ENCODE data around the gene CHRNA4. TPM values are rescaled to one million over a fixed set of nuclear protein-coding genes. Genes with fewer than 3 reads are reported as not detected.

CHRNA4 gene
- total RNA-seq, 1 donor from 2014 or later: 0.63 TPM

DNA sequence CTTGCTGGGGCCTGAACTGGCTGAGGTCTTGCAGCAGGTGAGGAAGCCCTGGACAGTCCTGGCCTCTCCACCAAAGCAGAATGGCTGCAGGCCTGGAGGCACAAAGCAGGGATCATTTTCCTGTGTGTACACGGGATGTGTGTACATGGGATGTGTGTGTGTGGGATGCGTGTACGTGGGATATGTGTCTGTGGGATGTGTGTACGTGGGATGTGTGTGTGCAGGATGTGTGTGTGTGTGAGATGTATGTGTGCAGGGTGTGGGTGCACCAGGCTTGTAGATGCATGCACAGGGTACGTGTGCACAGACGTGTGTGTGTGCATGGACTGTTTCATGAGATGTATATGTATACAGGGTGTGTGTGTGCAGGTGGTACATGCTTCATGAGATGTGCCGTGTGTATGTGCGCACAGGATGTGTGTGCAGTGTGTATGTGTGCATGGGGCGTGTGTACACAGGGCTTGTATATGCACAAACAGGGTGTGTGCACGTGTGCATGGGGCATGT lies 7.9 kb upstream of the CHRNA4 start:
- Mint-ChIP-seq H3K27ac (no peak overlapping the region), H3K9me3 (no peaks in the 10 kb centered on the region), H3K27me3 (ENCODE audit: low read depth) (peaks cover 39% of the 10 kb centered on the region), H3K4me1 (no peaks in the 10 kb centered on the region), H3K4me3 (no peak overlapping the region), H3K36me3 (no peaks in the 10 kb centered on the region)
- no peak for DNase-seq (ENCODE audit: low spot score in 2 of 2, unreplicated experiment in 2 of 2)
- TF ChIP-seq, protein P1, sequence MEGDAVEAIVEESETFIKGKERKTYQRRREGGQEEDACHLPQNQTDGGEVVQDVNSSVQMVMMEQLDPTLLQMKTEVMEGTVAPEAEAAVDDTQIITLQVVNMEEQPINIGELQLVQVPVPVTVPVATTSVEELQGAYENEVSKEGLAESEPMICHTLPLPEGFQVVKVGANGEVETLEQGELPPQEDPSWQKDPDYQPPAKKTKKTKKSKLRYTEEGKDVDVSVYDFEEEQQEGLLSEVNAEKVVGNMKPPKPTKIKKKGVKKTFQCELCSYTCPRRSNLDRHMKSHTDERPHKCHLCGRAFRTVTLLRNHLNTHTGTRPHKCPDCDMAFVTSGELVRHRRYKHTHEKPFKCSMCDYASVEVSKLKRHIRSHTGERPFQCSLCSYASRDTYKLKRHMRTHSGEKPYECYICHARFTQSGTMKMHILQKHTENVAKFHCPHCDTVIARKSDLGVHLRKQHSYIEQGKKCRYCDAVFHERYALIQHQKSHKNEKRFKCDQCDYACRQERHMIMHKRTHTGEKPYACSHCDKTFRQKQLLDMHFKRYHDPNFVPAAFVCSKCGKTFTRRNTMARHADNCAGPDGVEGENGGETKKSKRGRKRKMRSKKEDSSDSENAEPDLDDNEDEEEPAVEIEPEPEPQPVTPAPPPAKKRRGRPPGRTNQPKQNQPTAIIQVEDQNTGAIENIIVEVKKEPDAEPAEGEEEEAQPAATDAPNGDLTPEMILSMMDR (IDR thresholded peaks at IDR 0.05; ENCODE audit: unreplicated experiment): no peak

DNA sequence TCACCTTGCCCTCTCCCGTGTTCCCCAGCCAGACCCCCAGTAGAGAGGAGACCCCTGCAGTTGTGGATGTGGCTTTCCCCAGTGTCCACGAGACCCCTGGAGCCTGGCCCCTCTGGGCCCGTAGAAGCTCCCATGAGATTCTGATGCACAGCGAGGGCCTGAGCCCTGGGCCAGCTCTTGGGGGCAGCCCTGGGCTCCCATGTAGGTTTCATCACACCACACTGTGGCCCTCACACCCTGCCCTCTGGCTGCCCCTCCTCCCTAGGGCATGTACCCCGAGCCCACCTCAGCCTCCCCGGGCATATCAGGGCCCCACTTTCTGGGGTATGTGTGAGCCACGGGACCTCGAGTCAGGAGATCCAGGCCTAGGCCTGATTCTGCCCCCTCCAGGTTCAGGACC lies 7.0 kb upstream of the CHRNA4 start:
- Mint-ChIP-seq H3K9me3 (no peaks in the 10 kb centered on the region), H3K27me3 (ENCODE audit: low read depth) (peaks cover 43% of the 10 kb centered on the region), H3K4me1 (no peaks in the 10 kb centered on the region), H3K4me3 (no peak overlapping the region), H3K36me3 (no peaks in the 10 kb centered on the region), H3K27ac (no peak overlapping the region)
- TF ChIP-seq, protein P1 (IDR thresholded peaks at IDR 0.05; ENCODE audit: unreplicated experiment): no peak
- no peak for DNase-seq (ENCODE audit: low spot score in 2 of 2, unreplicated experiment in 2 of 2)

DNA sequence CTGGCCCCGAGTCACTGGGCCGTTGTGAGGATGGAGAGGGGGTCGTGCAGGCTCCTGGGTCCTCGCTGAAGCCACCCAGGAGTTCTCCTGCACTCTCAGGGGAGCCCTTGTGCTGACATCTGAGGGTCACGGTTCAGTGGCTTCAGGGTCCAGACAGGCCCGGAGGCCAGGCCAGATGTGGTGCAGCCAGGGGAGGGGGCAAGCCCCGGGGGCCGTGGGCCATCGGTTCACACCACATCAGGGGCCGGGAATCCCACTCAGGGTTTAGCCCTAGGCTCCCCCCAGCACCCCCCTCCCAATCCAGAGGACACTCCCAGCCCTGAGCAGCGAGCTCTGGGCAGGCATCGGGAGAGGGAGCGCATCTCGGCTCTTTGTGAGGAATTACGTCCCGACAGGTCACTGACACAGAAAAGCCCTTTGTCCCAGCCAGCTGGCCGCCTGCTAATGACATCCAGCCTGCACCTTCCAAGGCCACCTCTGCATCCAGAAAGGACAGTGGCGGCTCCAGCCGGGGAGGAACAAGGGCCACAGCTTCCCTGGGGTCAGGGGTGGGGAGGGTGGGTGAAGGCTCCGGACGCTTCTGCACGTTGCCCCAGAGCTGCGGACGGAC lies 6.4 kb upstream of the CHRNA4 start:
- Mint-ChIP-seq H3K4me3 (no peak overlapping the region), H3K4me1 (no peaks in the 10 kb centered on the region), H3K9me3 (no peaks in the 10 kb centered on the region), H3K36me3 (no peaks in the 10 kb centered on the region), H3K27me3 (ENCODE audit: low read depth) (peaks cover 45% of the 10 kb centered on the region), H3K27ac (no peak overlapping the region)
- TF ChIP-seq, protein P1 (IDR thresholded peaks at IDR 0.05; ENCODE audit: unreplicated experiment): no peak
- no peak for DNase-seq (ENCODE audit: low spot score in 2 of 2, unreplicated experiment in 2 of 2)

DNA sequence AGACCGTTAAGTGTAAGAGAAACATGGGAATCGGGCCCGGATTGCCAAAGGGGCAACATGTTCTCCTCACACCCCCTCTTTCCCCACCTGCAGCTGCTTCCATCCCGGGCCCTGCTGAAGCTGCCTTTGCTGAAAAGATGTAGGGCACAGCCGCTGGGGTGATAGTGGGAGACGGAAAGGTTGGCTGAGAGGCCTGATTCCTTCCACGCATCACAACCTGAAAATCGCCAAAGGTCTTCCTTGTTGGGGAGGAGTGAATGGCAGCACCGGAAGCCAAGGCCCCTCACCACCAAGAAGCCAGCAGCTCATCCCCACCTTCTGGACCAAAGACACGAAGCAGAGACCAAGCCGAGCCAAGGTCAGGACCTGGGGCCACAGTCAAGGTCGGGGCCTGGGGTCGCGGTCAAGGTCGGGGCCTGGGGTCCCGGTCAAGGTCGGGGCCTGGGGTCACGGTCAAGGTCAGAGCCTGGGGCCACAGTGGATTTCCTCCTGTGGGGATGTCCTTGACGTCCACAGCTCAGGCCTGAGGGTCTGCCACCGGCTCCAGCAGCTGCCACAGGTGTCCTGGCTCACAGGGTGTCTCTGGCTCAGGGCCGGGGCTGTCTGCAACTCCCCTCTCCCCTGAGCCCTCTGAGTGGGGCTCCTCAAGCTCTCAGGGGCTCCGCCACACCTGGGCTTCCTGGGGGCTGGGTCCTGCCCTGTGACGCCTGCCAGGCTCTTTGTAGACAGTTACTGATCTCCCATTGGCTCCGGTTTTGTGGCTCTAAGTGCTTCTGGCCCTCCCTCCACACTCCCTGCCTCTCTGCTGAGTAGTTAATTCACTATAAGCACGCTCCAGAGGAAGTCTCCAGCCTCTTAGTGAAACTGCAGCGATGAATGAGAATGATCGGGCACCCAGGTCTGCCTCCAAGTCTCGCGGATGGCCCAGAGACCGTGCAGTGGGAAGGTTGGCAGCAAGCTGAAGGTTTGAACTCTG lies 5.5 kb upstream of the CHRNA4 start:
- Mint-ChIP-seq H3K36me3 (no peaks in the 10 kb centered on the region), H3K4me3 (no peak overlapping the region), H3K27me3 (ENCODE audit: low read depth) (peaks cover 50% of the 10 kb centered on the region), H3K27ac (no peak overlapping the region), H3K4me1 (no peaks in the 10 kb centered on the region), H3K9me3 (no peaks in the 10 kb centered on the region)
- DNase-seq (ENCODE audit: low spot score in 2 of 2, unreplicated experiment in 2 of 2): no peak
- TF ChIP-seq, protein P1 (IDR thresholded peaks at IDR 0.05; ENCODE audit: unreplicated experiment): no peak

DNA sequence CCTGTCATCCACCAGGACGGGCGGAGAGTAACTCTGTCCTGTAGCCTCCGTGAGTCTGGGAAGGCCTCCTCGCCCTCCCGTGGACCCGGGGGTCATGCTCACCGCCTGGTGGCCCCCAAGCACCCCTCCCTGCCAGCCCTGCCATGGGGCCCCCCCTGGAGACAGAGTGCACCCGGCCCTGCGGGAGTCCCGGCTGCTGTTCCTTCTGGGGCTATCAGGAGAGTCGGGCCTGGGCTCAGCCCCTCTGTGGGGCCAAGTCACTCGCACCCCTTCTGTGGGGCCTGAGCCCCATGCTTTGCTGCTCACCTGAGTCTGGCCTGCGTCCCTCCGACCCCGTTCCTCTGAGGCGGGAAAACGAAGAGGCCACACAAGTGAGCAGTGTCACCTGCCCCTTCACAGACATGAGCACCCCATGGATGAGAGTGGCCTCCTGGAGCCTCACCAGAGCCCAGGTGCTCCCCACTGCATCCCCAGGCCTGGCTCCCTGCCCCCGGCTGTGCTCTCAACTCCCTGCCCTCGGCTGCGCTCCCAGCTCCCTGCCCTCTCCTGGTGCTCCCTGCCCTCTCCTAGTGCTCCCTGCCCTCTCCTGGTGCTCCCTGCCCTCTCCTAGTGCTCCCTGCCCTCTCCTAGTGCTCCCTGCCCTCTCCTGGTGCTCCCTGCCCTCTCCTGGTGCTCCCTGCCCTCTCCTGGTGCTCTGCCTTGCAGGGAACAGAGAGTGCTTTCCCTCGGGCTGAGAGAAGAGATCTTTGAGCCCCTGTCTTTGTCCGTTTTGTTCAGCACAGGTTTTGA lies 4.6 kb upstream of the CHRNA4 start:
- Mint-ChIP-seq H3K27ac (no peak overlapping the region), H3K4me3 (no peak overlapping the region), H3K4me1 (no peaks in the 10 kb centered on the region), H3K36me3 (no peaks in the 10 kb centered on the region), H3K9me3 (no peaks in the 10 kb centered on the region), H3K27me3 (ENCODE audit: low read depth) (peaks cover 45% of the 10 kb centered on the region)
- TF ChIP-seq, protein P1 (IDR thresholded peaks at IDR 0.05; ENCODE audit: unreplicated experiment): no peak
- no peak for DNase-seq (ENCODE audit: low spot score in 2 of 2, unreplicated experiment in 2 of 2)

All from mesothelial cell of epicardium (in vitro differentiated cells).